Embryonic facial prominence (tissue), 1 donor: ENCODE measurements around the gene SLC12A2.

ENCODE experiments used
- DNase-seq: peaks from one replicate; pipeline ENCODE4 v3.0.0-alpha.2; 2016; ENCODE audit errors: extremely low spot score

Gene SLC12A2

DNA sequence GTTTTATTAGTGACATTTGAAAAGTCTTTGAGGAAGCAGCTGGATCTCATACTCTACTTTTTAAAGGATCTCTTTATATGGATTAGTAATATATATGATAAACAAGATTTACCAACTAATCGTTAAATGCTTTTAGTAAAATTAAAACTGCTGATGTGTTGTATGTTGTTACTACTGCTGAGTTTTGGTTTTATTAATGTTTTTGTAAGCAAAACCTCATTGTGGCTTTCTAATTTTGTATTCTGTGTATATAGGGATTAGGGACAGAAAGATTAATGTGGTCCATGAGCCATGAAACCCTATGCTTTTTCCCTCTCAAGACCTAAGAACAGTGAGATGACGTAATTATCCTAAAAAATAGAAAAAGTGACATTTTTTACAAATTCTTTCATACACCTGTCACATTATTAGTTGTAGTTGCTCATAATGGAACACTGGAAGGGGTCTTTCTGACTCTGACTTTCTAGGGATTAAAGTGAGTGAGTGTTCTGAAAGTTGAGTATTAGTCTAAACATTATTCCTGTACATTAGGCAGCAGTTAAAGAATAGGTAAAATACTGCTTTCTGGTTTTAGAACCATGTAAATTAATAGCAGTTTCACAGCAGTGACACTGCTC lies 85.9 kb downstream of the SLC12A2 start:
- DNase-seq, result no peak

DNA sequence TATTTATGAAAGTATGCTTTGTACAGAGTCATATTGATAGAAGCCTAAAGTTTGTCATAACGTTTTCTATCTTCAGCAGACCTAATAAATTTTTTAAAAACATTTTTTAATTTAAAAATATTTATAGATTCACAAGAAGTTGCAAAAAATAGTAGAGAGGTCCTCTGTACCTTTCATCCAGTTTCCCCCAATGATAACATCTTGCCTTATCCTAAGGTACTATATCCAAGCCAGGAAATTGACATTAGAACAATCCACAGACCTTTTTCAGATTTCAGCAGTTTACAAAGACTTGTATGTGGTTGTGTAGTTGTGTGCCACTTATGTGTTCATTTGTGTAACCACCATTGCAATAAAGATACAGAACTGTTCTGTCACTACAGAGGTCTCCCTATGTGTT lies 88.5 kb downstream of the SLC12A2 start:
- DNase-seq, result no peak

DNA sequence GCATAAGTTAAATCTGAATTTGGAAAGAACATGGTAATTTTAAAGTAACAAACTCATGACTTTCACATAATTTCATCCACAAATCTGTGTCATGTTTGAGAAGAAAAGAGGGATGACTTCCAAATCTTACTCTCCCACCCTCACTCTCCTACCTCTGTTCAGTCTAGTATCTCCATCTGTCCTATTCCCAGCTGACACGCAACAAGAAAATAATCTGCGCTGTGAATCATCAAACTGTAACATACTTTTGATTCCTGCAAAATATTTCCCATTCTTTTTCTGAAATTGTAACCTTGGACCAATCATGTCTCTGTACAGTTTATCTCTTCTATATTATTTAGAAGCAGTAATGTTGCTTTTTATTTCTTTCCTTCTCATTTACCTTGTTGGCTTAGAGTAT lies 91.4 kb downstream of the SLC12A2 start:
- no peak for DNase-seq

DNA sequence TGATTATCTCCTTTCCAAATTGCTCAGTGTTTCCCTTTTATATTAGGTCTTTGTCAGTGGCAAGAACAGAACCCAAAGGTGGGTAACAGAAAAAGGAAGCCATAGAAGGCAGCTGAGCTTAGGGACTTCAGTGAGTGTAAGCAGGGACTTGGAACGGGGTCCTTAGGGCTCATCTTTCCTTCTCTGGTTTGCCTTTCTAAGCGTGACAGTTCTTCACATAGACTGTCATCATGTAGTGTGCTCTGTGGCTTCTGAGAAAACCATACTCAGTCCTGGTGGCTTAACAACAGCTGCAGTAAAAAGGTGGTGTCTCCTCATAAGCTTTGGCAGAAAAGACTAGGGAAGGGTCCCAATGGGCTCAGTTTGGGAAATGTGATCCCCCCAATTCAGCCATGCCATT lies 108.8 kb downstream of the SLC12A2 start:
- no peak for DNase-seq

DNA sequence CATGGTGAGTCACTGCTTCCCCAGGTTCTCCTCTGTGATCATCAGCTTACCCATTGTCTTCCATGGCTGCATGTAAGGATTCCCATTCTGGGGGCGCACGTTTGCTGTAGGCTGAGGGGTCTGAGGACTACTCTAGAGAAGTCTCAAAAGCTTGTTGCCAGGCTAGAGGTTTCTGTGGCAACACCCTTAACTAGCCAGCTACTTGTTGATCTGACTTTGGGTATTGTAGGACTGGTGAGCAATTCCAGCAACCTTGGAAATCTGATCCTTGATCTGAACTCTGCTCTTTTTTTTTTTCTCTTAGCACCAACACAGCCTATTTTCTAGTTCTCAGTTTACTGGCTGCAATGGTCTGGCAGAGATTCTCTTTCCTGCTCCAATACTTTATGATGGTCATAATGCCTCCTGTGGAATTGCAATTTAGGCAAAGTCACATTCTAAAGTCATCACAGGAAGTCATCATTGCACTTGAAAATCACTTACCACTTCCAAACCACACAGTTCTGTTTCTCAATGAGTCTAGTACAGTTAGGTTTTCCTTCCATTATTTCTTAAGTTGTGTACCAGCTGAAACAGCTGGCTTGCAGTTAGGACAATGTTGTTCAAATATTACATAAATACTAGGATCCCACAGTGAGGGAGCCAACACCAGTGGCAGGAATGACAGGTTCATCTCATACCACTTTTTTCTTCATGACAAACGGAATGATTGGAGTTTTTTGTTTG lies 110.3 kb downstream of the SLC12A2 start:
- no peak for DNase-seq

DNA sequence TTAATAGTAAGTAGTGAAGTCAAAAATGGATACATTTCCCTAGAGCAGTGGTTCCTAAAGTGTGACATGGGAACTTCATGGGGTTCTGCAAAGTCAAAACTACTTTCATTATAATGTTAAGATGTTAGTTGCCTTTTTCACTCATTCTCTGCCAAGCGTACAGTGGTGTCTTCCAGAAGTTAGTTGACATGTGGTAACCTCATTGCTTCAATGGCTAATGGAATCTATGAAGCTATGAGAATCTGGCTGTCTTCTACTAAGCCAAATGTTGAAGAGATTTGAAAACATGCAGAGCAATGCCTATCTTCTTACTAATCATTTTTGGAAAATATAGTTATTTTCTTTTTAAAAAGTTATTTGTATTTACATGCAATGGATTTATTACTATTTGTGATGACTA lies 111.8 kb downstream of the SLC12A2 start:
- DNase-seq, result no peak

DNA sequence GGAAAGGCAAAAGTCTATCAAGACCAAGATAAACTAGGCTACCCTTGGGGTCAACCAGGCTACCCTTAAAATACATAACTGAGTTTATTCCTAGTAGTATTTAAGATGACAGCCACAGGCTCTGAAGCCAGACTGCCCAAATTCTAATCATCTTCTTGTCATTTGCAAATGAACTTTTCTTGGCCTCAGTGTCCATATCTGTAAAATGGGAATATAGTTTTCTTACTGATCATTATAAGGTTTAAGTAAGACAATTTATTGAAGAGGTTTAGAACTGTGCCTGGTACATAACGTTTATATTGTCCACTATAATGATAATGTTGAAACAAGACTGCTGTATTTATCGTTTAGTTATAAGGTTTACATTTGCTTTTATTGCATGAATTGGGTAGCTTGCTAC lies 112.5 kb downstream of the SLC12A2 start:
- no peak for DNase-seq

DNA sequence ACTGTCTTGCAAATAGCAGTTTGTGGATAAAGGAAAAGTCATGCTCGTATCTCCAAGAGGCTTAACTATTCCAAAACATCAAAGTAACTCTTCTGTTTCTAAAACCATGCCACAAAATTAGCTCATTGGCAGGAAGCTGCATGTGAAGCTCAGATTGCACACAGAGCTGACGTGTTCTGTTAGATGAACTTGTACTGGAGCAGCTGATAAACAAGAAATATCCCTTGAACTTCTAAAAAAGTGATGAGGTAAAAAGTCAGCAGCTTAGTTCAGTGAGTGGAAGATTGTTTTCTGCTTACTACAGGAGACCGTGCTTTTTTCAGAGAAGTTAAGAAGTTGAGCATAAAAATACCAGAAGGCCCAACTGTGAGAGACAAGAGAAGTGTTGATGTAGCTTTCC lies 113.2 kb downstream of the SLC12A2 start:
- no peak for DNase-seq

DNA sequence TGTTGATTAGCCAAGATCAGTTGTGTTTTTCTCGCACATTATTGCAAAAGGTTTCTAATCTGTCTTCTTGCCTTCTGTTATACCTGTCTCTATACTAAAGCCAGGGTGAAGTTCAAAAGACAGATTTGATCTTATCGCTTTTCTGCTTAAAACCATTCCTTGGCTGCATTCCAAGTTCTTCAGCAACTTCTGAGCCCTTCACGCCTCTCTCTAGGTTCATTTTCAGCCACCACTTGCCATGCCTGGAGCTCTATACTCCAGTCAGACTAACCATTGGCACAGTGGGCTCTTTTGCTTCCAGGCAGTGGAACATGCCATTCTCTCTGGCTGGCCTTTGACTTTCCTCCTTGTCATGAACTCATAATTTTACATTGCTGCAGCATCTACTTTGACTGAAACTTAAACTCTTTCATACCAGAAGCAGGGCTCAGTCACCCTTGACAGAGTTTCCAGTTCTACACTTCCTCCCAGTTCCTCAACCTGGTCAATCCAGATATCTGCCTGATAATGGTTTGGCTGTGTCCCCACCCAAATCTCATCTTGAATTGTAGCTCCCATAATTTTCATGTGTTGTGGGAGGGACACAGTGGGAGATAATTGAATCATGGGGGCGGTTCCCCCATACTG lies 114.4 kb downstream of the SLC12A2 start:
- no peak for DNase-seq

DNA sequence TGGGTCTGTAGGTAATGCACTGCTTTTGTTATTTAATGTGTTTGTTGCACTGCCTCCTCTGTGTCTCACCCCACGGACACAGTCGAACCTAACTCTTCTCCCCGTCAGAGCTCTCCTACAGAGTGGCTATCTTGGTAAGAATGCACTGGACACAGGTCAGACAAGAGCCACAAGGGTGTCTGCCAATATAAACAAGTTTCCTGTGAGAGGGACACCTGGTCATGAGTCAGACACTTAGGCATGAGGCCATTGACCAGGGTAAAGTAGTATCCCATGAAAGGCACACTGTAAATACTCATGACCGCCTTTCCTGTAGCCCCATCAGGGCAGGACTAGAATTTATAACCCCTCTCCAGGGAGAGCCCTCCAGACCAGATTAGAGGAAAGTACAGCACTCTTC lies 115.5 kb downstream of the SLC12A2 start:
- DNase-seq, result no peak

DNA sequence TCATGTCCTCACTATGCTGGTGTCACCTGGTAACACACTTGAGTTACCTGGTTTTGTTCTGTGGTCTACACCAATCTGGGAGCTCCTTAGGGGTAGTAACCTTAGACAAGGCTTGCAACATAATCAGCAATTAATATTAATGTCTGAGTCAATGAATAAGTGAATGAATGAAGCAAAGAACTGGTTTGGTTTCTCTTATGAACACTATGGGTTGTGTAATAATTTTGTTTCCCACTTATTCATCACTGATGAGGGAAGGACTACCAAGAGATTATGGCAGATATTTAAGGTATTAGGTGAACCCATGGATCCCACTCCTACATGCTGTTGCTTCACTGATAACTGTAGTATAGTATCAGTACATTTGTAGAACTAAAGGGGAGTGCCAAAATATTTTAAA lies 116.0 kb downstream of the SLC12A2 start:
- DNase-seq, result no peak

DNA sequence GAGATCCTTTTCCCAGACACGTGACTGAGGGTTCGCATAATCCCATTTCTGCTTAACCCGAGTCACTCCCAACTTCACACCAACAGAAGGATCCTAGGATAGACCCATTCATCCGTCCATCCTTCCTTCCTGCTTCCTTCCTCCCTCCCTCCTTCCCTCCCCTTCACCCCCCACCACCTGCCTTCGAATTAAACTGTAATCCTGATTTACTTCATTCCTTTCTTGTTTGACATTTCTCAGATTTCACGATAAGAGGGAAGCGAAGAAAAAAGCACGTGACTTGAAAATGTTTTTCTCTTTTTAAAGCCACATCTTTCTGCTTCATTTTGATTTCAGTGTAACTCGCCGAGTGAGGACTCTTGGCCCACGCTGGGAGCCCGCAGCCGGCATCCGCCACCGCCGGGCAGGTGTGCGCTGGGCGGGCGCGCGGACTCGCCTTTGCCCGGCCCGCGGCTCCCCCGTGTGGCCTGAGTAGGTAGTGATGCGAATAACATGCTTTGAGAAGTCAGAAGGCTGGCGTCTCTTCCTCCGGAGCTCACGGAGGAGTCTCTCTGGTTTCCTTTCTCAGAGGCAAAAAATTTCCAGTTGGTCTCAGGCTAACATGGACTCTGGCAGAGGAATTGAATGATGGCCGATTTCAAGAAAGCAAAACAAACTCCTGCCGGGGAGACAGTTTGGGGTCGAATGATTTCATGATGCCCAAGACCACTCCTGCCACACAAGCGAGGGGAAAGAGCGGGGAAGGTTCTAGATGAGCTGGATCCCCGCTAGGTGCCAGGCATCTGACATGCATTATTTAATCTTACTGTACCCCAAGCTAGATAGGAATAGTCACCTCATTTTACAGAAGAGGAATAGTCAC lies 117.7 kb downstream of the SLC12A2 start:
- peak; percentile 32 for DNase-seq

DNA sequence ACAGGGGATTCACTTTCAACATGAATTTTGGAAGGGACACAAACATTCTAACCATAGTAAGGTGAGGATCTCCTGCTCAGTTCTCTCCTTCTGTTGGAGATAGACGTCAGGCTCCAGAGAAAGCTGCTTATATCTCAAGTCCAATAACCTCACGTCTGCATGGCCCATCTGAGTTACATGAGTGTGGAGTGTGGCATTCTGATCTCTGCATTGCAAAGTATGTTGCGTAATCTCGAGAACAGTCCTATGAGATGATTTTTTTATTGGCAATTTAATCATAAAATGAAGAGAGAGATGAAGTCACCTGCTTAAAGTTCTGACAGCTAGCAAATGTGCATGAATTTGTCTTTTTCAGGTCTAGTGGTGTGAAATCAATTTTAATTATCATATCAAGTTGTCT lies 118.8 kb downstream of the SLC12A2 start:
- no peak for DNase-seq

DNA sequence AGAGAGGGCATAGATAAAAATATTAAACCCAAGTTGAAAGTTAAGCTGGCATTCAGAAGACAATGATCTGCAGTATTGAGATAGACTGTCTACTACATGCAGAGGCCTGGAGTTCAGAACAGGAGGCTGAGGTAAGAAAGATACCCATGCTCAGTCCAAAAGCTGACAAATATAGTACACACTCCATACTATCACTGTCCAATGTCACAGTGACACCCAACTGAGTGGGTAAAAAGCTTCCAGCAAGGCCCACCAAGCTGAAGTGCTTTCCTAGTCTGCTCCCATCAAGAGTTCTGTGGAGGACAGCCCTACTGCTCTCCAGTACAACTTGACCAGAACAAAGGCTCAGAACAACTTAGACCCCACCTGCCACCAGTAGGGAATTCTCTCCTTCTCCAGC lies 124.9 kb downstream of the SLC12A2 start:
- DNase-seq, result no peak

DNA sequence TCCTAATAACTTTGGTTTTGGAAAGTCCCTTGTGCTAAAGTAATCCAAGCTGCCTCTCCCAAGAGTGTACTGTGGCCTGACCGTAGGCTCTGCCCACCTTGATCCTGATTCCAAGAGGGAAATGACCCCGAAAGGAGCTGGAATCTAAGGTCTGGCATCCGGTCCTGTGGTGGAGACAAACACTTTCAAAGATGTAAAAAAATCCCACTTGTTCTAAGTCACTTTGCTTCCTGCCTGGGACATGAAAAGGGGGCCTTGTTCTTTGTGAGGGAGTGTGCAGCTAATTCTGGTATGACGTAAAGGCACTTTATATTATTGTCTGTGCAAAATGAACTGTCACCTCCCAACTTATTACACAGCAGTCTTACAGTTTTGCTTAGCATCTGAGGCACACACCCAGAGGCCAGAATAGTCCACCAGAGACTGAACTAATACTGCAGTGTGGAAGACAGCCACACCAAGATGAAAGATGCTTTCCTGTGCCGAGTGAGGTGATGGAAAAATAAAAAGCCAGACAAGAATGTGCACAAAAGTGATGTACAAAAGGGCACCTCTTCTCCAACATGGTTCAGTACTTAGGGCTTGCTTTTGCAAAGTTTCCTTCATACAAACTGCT lies 128.7 kb downstream of the SLC12A2 start:
- no peak for DNase-seq

DNA sequence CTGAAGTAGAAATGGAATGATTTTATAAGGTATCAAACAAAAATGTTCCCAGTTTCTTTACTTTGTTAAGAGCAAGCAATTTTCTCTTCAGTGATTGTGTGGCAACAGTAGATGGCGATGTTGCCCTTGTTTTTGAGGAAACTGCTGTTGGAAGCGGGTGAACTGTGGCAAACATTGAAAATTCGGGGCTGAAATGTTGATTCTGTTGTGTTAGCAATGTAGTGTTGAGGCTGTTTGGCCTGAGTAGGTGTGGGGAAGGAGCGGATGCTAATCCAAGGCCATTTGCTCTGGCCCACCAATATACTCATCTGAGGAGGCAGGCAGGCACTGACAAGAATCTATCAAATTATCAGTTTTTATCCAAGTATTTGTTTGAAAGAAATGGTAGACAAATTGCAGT lies 129.8 kb downstream of the SLC12A2 start:
- DNase-seq, result peak; percentile 65

DNA sequence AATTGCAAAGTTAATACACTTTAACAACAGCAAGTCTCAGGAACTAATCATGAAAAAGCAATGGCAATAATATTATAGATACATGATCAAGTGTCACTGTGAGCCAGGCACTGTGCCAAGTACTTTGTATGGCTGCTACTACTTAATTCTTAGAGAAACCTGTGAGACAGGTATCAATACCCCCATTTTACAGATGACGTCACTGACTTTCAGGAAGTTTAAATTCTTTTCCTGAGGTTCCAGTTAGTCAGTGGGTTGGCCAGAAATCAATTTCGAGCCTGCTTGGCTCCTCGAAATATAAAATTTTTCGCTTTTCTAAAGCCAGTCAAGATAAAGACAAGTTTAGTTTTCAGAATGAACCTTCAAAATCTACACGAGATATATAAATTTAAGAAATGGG lies 130.3 kb downstream of the SLC12A2 start:
- no peak for DNase-seq

DNA sequence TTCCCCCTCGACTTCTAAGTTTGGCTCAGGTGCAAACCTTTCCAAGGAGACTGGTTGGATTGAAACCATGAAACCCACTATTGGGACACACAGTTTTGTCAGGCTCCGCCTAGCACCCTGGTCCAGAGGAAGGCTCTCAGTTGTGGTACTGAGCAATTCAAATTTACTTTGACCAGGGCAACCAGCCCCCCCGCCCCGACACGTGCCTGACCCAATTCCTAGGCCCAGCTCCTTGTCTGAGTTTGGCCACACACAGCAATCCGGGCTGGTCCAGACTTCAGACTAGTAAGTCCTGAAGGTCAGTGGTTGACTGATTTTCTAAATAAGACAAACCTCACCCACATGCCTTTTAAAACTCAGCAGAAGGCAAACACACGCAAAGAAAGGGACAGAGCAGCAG lies 132.7 kb downstream of the SLC12A2 start:
- DNase-seq, result no peak

DNA sequence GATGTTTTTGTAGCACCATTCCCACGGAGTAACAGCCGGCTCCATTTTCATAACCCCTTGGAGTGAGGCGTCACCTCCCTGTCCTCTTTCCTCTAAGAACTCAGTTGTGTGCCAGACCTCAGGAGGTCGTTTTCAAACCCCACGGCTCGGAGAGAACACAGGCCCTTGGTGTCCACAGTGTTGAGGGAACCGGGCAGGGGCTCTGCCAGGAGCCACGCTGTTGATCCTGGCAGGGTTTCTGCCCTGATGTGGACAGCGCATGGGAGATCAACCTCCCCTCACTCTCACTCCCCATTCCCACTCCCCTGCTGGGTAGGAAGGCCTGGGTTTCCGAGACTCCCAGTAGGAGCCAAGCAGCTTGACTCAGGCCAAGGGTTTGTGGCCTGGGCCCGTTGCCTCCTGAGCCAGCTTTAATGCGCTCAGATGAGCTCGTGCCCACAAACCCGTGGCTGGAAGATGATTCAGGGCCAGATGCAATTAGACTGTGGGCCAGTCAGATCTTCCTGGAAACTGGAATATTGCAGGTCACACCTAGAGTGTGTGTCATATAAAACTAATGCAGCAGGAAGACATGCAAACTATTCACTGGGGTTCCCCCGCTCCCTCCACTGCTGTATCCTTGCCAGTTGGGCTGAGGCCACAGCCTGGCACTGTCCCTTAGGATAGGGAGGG lies 133.4 kb downstream of the SLC12A2 start:
- DNase-seq, result no peak

DNA sequence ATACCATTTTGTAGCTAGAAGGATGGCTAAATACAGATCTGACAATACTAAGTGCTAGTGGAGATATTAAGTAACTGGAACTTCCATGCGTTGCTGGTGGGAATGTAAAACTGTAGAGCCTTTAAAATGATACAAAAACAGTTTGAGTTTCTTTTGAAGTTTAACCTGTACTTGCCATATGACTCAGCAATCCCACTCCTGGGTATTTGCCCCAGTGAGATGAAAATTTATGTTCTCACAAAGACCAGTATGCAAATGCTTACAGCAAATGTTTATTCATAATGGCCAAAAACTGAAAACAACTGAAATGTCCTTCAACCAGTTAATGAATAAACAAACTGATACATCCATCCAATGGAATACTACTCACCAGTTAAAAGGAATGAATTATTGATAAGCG lies 137.3 kb downstream of the SLC12A2 start:
- DNase-seq, result no peak

DNA sequence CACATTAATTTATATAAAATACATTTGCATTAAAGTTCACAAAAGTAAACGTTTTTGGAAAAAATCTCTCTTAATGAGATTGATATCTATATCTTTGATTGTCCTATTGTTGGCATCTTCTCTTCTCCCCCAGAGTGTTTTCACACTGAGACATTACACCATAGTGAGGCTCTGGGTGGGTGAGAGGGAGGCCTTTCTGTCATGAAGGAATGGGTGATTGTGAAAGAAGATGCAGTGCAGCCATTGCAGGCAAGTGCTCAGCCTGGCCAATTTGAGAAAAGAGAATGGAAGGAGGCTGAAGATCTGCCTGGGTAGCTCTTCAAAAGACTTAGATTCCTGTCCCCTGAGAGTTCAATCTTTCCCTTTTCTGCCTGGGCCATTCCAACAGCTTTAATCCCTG lies 140.8 kb downstream of the SLC12A2 start:
- no peak for DNase-seq
